Subcutaneous adipose tissue (tissue), 4 donors: ENCODE measurements around the gene LCLAT1. TPM values are rescaled to one million over a fixed set of nuclear protein-coding genes. Genes with fewer than 3 reads are reported as not detected.

ENCODE experiments used
- total RNA-seq, 4 donors: library from RNA; depleted of rRNA; stranded (reverse); fragments of >200 nt; gene quantifications; one replicate each; pipeline ENCODE4 v1.1.0, GENCODE V29; 2016
- TF ChIP-seq, protein P1 (sequence below): fragments of 450-650 bp; IDR thresholded peaks from one replicate; pipeline ENCODE4 v1.5.1; 2016; ENCODE audit warnings: low read depth, mild to moderate bottlenecking, control low read depth, antibody characterized with exemption, moderate library complexity

The LCLAT1 gene
- total RNA-seq, 4 donors from 2014 or later, result 4.0 to 12.4 (median 7.6) TPM

DNA sequence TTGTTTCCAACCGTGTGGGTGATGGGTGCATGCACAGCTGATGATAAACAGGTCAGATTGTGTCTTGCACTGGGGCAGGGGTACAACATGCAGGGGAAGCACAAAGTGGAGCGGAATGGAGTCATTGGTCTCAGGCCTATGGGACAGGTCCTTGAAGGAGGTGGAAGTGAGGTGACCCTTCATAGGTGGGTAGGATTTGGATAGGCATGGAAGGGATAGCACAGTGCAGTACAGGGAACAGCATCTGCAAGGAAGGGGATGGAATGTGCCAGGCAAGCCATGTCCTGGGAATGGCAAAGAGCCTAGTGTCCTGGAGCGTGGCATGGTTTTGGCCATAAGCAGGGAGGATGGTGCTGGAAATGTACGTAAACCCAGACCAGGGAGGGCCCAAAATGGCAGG, 216.3 kb downstream of the LCLAT1 start:
- TF ChIP-seq, protein P1, sequence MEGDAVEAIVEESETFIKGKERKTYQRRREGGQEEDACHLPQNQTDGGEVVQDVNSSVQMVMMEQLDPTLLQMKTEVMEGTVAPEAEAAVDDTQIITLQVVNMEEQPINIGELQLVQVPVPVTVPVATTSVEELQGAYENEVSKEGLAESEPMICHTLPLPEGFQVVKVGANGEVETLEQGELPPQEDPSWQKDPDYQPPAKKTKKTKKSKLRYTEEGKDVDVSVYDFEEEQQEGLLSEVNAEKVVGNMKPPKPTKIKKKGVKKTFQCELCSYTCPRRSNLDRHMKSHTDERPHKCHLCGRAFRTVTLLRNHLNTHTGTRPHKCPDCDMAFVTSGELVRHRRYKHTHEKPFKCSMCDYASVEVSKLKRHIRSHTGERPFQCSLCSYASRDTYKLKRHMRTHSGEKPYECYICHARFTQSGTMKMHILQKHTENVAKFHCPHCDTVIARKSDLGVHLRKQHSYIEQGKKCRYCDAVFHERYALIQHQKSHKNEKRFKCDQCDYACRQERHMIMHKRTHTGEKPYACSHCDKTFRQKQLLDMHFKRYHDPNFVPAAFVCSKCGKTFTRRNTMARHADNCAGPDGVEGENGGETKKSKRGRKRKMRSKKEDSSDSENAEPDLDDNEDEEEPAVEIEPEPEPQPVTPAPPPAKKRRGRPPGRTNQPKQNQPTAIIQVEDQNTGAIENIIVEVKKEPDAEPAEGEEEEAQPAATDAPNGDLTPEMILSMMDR, result no peak

DNA sequence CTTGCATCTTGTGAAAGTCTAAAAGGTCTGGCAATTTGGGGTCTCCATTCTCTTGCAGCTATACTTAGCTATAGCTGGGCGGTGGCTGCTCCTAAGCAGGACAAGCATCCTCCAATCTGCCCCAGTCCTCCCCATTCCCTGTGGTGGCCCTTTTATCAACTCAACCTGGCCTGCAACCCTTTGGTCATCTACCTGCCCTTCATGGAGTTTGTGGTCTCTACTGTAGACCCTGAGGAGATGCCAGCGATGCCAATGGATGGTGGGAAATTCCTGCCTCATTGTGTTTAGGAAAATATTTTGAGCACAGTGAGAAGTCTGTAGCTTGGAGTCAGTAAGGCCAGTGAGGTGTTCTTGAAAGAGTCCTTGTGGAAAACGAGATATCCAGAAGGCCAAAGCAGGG, 216.8 kb downstream of the LCLAT1 start:
- TF ChIP-seq, protein P1, result no peak

DNA sequence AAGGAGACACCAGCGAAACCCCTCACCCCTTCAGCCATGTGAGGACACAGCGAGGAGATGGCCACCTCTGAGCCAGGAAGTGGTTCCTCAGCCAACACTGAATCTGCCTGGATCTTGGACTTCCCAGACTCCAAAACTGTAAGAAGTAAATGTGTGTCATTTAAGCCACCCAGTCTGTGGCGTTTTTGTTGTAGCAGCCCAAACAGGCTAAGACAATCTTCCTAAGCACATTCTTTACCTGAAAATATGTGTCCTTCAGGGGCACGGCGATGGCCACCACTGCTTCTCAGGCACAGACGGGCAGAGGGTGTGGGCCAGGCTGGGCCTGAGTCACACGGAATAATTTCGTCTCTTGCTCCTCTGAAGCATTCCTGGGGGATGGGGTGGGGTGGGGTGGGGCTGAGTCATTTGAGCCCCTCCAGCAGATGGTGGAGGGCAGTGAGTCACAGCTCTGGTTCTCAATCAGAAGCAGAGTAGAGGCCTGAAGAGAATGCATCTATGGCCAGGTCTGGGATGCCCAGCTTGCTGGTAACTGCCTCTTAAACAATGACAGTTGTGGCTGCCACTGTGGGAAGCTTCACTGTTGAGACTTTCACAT, 217.8 kb downstream of the LCLAT1 start:
- TF ChIP-seq, protein P1, result no peak

DNA sequence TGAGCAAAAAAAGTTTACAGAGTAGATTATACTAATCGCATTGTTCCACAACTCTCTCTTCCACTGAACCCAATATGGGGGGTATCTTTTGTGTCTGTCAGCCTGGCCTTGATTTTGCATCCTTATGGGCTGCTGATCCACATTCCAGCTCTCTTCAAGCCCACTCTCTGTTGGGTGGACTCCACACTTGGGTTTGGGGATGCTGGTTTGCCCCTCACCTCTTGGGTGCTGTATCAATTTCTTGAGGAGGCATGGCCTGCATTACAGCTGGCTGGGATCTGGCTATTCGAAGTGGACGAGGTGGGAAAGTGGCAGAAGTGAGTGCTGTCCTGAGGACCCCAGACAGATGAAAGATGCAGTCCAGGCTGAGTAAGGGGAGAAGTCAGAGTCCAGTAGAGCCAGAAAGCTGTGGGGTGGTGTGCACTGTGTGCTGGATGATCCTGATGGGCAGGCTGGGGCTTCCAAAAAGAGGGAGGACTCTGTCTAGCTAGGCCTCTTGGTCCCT, 218.8 kb downstream of the LCLAT1 start:
- TF ChIP-seq, protein P1, result no peak

DNA sequence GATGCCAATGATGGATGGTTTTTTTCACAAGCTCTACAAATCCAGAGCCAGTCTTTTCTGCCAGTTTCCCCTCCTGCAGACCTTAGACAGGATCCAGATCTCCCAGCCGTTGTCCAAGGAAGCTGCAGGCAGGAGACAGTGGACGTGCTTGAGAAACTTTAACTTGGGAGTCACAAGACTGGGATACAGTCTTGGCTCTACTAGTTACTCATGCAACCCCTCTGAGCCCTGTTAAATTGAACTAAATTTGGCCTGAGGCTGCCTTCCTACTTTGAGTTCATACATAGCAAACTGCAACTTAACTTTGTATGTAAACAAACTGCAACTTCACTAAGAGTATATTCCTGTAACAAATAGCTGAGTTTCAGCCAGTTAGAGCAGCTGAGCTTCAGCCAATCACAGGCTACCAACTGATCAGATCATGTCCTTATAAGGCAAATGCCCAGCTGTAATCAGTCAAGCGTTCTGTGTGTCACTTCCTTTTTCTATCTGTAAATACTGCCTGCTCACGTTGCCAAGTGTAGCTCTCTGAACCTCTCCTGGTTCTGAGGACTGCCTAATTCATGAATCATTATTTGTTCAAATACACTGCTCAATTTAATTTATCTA, 219.3 kb downstream of the LCLAT1 start:
- TF ChIP-seq, protein P1, result no peak

DNA sequence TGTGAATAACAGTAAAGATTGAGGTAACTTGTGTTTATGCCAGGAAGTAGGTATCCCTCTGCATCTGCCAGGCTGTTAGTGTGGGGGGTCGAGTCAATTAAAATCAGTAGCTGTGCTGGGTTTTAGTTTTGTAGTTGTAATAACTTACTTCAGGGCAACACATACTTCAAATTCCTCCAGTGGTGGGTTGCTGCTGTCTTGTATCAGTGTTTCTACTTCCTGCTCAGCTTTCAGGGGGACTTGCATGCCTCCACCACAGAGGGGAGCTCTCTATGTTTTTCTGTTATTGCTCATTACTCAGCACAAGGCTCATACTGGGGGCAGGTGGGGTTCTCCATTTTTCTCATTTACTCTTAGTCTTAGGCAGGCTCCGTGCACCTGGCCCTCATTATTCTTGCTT, 223.4 kb downstream of the LCLAT1 start:
- TF ChIP-seq, protein P1, result no peak

DNA sequence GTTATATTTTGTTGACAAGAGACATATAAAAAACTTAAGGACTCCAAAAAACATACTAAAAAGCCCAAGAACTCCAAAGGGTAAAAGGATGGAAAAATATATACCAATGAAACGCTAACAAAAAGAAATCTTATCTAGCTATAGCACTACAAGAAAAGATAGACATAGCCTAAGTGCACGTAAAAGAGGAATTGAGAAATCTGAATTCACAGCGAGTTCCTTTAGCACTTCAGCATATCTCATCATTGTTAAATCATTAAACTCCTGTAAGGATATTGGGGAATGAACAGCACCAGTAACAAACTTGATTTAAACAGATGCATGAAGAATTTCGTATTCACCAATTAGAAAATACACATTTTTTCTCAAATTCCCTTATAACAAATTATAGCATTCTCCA, 226.1 kb downstream of the LCLAT1 start:
- TF ChIP-seq, protein P1, result no peak
